DOHH2 (cell line): ENCODE data around the gene MRPL49.

Experiments used
- CTCF ChIP-seq: fragments of 200-600 bp; sonication (generic); IDR thresholded peaks from one replicate; pipeline ENCODE4 v1.5.1; 2014; ENCODE audit warnings: antibody characterized with exemption, mild to moderate bottlenecking, low read depth, low read length; ENCODE audit not compliant: poor library complexity, severe bottlenecking
- EZH2phosphoT487 ChIP-seq: fragments of 200-600 bp; sonication (generic); IDR thresholded peaks from 2 replicates; pipeline ENCODE4 v1.6.1; 2017; ENCODE audit warnings: borderline replicate concordance, mild to moderate bottlenecking, antibody characterized with exemption, low read length, moderate library complexity, mixed read lengths

- TF ChIP-seq CTCF, result no peak
- no peak for TF ChIP-seq EZH2phosphoT487
These were observed 44.7 kb upstream of the MRPL49 start for GRCh38 chr11:65077451-65077850.
